VCaP (cell line): Measurements from ENCODE around the gene P2RX6.
A peak's percentile ranks its signal among the peaks of the same experiment; 100 is the strongest.

ENCODE experiments used
- H3K27ac ChIP-seq: fragments of 450-650 bp; 2 replicates; pipeline ENCODE4 v1.5.1; 2017
- TF ChIP-seq, protein P1 (sequence below): fragments of 450-650 bp; conservative IDR thresholded peaks from 2 replicates; pipeline ENCODE4 v1.5.1; 2017; ENCODE audit warnings: mild to moderate bottlenecking, moderate library complexity

Gene P2RX6

DNA sequence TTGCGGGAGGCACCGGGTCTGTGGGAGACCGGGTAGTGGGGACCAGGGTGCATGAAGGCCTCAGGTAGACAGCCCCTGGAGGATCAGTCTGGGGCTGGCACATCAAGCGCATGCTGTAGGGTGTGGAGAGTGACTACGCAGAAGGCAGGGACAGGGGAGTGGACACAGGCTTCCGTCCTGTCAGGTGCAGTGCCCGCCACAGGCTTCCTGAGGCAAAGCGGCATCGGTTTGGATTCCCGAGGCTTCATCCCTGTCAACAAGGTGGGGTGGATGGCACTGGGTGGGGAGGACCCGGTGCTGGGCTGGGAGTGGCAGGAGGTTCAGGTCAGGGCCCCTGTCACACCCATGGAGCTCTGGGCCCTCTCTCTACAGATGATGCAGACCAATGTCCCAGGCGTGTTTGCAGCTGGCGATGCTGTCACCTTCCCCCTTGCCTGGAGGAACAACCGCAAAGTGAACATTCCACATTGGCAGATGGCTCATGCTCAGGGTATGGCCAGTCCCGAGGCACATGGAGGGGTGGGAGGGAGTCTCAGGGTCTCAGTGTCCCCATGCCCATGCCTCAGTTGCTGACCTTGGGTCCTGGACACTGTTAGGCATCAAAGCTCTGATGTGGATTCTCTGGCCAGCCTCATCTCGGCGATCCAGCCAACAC is 37.3 kb upstream of the P2RX6 start:
- TF ChIP-seq, protein P1, sequence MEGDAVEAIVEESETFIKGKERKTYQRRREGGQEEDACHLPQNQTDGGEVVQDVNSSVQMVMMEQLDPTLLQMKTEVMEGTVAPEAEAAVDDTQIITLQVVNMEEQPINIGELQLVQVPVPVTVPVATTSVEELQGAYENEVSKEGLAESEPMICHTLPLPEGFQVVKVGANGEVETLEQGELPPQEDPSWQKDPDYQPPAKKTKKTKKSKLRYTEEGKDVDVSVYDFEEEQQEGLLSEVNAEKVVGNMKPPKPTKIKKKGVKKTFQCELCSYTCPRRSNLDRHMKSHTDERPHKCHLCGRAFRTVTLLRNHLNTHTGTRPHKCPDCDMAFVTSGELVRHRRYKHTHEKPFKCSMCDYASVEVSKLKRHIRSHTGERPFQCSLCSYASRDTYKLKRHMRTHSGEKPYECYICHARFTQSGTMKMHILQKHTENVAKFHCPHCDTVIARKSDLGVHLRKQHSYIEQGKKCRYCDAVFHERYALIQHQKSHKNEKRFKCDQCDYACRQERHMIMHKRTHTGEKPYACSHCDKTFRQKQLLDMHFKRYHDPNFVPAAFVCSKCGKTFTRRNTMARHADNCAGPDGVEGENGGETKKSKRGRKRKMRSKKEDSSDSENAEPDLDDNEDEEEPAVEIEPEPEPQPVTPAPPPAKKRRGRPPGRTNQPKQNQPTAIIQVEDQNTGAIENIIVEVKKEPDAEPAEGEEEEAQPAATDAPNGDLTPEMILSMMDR = no peak
- H3K27ac ChIP-seq = no peak overlapping the region

DNA sequence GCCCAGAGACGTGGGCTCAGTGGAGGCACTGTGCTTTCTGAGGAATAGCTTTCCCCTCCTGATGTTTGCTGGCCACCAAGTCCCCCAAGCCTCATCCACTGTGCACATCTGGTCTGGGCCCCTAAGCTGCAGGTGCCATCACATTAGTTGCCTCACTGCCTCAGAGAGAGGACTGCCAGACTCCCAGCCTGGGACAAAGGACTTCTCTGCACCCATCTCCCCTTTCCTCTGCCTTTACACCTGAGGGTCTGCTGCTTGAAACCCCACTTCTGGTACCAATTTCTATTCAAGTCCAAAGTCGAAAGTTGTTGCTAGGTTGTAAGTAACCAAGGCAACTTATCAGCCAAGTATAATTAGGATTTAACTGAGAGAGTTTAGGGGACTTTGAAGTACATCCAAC is 36.5 kb upstream of the P2RX6 start:
- TF ChIP-seq, protein P1 = no peak

DNA sequence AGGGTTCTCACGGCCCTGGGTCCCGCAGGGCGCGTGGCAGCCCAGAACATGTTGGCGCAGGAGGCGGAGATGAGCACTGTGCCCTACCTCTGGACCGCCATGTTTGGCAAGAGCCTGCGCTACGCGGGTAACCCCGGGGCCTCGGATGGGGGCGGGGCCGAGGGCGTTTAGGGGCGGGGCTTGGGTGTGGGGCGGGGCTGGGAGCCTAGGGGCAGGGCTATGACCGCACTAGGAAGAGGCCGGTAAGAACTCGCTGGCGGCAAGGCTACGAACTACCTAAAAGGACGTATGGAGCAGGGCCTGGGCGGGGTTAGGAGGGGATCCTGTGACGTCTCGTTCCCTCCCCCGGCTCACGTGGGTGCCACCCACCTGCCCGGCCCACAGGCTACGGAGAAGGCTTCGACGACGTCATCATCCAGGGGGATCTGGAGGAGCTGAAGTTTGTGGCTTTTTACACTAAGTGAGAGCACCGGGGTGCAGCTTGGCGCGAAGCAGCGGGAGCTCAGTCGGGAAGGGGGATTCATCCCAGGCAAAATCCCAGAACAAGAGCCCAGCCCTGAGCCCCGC is 35.6 kb upstream of the P2RX6 start:
- no peak overlapping the region for H3K27ac ChIP-seq
- TF ChIP-seq, protein P1 = no peak

More for the DNA sequence above, 36.5 kb upstream of the P2RX6 start:
- no peak overlapping the region for H3K27ac ChIP-seq

DNA sequence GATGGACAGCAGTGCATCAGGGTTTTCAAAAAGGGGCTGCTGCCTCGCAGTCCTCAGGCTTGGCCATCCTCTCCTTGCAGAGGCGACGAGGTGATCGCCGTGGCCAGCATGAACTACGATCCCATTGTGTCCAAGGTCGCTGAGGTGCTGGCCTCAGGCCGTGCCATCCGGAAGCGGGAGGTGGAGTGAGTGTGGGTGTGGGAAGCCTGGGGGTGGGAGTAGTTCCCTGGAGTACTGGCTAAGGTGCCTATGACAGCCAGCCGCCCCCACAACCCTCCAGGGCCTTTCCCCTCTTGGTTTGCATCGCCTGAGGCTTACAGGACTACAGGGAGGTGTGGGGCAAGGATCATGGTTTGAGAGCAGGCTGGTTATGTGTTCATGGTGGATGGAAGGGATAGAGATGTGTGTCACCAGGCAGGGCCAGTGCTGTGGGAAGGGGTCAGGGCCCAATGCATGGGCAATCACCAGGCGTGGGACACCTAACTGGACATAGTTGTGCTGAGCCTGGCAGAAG is 35.0 kb upstream of the P2RX6 start:
- TF ChIP-seq, protein P1 = no peak
- H3K27ac ChIP-seq = no peak overlapping the region

DNA sequence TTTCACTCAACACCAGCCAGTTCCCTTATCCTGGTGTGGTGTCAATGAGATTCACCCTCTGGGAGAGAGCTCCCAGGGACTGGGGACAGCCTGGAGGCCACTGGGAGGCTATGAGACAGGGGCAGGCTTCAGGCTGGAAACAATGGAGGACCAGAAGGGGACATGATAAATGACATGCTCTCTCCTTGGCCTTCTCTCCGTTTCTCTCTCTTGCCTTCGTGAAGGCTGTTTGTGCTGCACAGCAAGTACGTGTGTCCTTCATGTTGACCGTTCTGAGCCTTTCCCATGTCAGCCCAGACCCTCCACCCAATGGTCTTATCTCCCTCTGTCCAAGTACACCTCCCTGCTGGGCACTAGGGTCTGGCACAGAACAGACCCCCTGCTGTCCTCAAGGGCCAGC is 34.4 kb upstream of the P2RX6 start:
- peak overlapping the region; percentile 97; the same call in 1 of the 2 replicates for H3K27ac ChIP-seq
- TF ChIP-seq, protein P1 = no peak

DNA sequence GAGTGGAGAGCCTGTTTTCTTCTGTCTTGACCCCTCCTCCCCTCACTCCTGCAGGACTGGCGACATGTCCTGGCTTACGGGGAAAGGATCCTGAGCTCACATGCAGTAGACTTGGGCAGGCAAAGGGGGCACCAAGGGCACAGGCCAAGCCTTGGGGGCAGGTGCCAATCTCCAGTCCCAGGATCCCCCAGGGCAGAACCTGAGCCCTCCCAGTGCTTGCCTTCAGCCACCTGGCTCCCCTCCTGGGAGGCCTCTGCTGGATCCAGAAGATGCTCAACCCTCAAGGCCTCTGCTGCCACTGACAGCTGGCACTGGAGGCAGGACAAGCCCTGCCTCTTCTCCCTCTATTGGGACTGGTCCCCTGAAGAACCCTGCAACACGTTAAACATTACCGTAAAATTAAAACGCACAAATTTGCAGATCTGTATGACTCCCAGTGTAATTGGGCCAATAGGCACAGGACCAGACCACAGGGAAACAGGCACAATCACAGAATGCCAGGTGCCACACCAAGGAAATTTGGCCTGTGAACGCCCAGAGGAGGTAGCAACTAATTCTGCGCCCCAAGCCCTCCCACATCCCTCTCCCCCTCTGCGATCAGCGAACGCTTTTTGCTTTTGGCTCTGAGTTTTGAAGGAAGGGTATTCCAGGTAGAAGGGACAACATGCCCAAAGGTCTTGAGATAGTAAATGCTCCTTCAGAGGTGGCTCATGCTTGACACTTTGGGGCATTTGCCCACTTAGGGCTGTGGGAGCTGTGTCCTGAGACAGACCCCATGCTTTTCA is 33.8 kb upstream of the P2RX6 start:
- peak overlapping the region; percentile 97 for H3K27ac ChIP-seq
- TF ChIP-seq, protein P1 = no peak
